GM12892 (cell line): ENCODE results near the gene SMIM17.

ENCODE experiments used
- POLR2A ChIP-seq: IDR thresholded peaks from 2 replicates; pipeline ENCODE4 v1.6.1; 2011; ENCODE audit warnings: low read depth, low read length, control low read depth
- POLR2AphosphoS5 ChIP-seq: IDR thresholded peaks from 2 replicates; pipeline ENCODE4 v1.6.1; 2011; ENCODE audit warnings: low read depth, low read length, control low read depth
- TAF1 ChIP-seq: IDR thresholded peaks from 2 replicates; pipeline ENCODE4 v1.6.1; 2011; ENCODE audit warnings: low read depth, mild to moderate bottlenecking, control low read depth, low read length, borderline replicate concordance

DNA sequence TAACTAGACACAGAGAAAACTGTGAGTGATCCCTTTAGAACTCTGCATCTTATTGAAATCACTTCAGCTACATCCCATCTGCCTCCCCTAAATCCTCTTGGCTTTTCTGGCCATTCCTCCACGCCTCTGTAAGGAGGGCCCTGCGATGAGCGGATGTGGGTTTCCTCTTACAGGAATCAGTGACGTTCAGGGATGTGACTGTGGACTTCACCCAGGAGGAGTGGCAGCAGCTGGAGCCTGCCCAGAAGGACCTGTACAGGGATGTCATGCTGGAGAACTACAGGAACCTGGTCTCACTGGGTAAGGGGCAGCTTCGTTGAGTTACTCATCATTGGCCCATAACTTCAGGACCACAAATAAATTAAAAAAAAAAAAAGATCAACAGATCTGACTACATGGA lies 29.3 kb upstream of the SMIM17 start:
- TF ChIP-seq TAF1 (no peak), POLR2AphosphoS5 (no peak), POLR2A (no peak)
